ENCODE results near the gene PBRM1. TPM values are rescaled to one million over a fixed set of nuclear protein-coding genes. Genes with fewer than 3 reads are reported as not detected.

PBRM1 gene
- total and polyA plus RNA-seq, 2 donors from 2014 or later, result 4.1 to 56.2 TPM

DNA sequence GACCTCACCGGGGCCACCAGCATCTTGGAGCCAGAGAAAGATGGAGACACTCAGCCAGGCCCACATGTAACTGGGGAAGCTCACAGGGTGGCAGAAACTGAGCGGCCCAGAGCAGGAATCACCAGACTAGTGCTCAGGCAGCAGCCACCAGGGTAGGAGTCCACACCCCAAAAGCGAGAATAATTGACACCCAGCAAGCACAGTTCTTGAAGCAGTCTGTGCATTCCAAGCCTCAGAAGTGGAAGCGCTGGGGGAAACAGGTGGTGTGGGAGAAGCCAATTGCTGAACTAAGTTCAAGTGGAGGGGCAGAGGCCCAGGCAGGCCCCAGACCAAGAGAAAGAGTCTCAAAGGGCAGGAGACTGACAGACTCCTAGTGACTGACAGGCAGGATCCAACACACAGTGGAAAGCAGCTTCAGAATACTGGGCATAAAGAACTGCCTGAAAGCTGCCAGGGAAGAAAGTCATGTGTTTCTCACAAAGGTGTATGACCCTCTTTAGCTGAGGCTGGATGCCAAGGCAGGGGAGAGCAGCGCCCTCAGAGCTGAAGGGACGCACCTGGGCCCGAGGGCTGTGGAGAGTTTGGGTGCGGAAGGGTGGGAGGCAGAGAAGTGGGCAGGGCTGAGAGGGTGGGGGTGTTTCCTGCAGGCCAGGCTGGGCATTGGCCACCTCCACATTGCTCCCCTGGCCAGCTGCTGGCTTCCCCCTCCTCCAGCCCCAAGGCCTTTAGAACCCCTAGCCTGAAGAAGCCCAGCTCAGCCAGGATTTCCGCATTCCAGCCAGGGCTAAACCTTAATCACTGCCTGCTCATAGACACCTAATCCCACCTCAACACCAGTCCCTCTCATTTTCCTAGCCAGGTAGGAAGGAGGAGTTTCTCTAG is 159.8 kb downstream of the PBRM1 start:
- H3K27ac ChIP-seq (ENCODE audit: low read depth in 2 of 2, low read length in 2 of 2), result peak overlapping the region; percentile 87 to 88
- no peaks in the 10 kb centered on the region for H3K27me3 ChIP-seq (ENCODE audit: control insufficient read depth, insufficient read depth, low read length)
- peak in 4 of 5 donors; percentile 17 to 87 (median 32) for DNase-seq
- peaks cover 0 to 2% (median 2%) of the 10 kb centered on the region in 3 donors for H3K36me3 ChIP-seq (ENCODE audit: control insufficient read depth in 2 of 3, insufficient read depth in 3 of 3, low read length in 3 of 3)
- intact Hi-C loops (cut with DNase I), result no loop called here
- no peak for FAIRE-seq
- H3K9ac ChIP-seq (ENCODE audit: low read length in 3 of 3), result peak overlapping the region in 1 of 3 donors; percentile 29
- H3K4me3 ChIP-seq (ENCODE audit: low read length in 3 of 3), result no peak overlapping the region
- H3K4me1 ChIP-seq (ENCODE audit: control insufficient read depth in 2 of 3, insufficient read depth in 2 of 3, low read depth in 1 of 3, low read length in 3 of 3), result peaks cover 0 to 24% (median 5%) of the 10 kb centered on the region in 3 donors
- H3K9me3 ChIP-seq (ENCODE audit: control insufficient read depth in 2 of 3, insufficient read depth in 1 of 3, low read length in 3 of 3), result no peaks in the 10 kb centered on the region
- TF ChIP-seq, protein P1, sequence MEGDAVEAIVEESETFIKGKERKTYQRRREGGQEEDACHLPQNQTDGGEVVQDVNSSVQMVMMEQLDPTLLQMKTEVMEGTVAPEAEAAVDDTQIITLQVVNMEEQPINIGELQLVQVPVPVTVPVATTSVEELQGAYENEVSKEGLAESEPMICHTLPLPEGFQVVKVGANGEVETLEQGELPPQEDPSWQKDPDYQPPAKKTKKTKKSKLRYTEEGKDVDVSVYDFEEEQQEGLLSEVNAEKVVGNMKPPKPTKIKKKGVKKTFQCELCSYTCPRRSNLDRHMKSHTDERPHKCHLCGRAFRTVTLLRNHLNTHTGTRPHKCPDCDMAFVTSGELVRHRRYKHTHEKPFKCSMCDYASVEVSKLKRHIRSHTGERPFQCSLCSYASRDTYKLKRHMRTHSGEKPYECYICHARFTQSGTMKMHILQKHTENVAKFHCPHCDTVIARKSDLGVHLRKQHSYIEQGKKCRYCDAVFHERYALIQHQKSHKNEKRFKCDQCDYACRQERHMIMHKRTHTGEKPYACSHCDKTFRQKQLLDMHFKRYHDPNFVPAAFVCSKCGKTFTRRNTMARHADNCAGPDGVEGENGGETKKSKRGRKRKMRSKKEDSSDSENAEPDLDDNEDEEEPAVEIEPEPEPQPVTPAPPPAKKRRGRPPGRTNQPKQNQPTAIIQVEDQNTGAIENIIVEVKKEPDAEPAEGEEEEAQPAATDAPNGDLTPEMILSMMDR (IDR thresholded peaks at IDR 0.05; ENCODE audit: borderline replicate concordance, extremely low read depth, insufficient read depth), result no peak

DNA sequence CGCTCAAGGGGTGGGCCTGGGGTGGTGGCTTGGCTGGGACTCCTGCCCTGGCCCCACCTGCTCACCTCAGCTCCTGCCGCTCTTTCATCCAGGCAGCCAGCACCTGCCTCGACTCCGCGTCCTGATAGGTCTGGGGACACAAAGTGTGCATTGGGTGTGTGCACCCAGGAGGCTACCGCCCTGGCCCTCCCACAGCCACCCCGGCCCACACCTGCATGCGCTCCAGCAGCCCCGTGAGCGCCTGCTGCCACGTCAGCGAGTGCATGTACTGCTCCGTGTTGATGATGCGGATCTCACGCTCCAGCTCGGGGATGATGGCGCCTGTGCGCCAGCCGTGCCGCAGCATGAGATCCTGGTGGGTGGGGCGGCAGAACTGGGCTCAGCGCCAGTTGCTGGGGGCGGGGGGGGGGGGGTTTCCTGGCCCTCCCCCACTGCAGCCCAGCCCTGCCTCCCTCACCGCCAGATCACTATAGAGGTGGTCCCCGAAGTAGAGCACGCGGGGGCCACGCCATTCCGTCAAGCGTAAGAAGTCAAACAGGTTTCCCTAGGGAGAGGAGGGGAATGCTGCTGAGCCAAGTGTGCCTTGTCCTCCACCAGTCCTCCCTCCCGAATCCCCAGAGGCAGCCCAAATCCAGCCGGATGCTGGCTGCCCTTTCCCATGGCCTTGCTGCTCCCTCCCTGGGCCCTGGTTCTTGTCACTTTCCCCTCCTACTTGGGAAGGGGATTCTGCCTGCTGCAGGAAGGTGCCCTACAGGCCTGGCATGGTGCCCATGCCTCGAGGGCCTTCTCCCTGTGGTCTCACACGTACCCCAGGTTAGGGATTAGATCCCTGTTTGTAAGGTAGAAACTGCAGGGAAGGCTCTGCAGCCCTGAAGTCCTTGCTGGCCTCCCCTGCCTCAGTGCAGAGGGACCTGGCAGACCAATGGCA is 160.7 kb downstream of the PBRM1 start:
- Histone ChIP-seq H3K4me1 (ENCODE audit: control insufficient read depth in 2 of 3, insufficient read depth in 2 of 3, low read depth in 1 of 3, low read length in 3 of 3) (peaks cover 0 to 24% (median 5%) of the 10 kb centered on the region in 3 donors), H3K27me3 (ENCODE audit: control insufficient read depth, insufficient read depth, low read length) (no peaks in the 10 kb centered on the region), H3K27ac (ENCODE audit: low read depth in 2 of 2, low read length in 2 of 2) (peak overlapping the region; percentile 87 to 88), H3K9me3 (ENCODE audit: control insufficient read depth in 2 of 3, insufficient read depth in 1 of 3, low read length in 3 of 3) (no peaks in the 10 kb centered on the region), H3K9ac (ENCODE audit: low read length in 3 of 3) (peak overlapping the region in 1 of 3 donors; percentile 40), H3K36me3 (ENCODE audit: control insufficient read depth in 2 of 3, insufficient read depth in 3 of 3, low read length in 3 of 3) (peaks cover 0 to 2% (median 2%) of the 10 kb centered on the region in 3 donors), H3K4me3 (ENCODE audit: low read length in 3 of 3) (no peak overlapping the region)
- DNase-seq, result peak; percentile 42 to 90 (median 71)
- FAIRE-seq, result no peak
- TF ChIP-seq, protein P1 (IDR thresholded peaks at IDR 0.05; ENCODE audit: borderline replicate concordance, extremely low read depth, insufficient read depth), result no peak
- intact Hi-C loops (cut with DNase I), result no loop called here

DNA sequence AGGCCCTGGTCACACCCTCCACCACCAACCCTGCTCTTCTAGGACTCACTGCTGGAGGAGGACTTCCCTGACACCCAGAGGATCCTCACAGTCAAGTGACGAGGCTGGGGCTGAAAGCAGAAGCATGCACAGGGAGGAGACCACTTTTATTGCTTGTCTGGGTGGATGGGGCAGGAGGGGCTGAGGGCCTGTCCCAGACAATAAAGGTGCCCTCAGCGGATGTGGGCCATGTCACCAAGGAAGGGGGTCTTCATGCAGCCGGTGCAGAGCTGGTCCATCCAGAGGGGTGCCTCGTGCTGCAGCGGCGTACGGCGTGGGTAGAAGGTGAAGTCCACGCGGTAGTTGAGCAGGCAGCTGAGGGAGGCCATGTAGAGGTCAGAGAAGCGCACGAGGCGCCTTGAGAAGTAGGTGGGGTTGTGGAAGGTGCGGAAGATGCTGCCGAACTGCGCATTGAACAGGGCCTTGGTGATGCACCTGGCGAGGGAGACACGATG is 161.4 kb downstream of the PBRM1 start:
- FAIRE-seq (no peak), DNase-seq (peak in 1 of 5 donors; percentile 74)
- Histone ChIP-seq H3K4me1 (ENCODE audit: control insufficient read depth in 2 of 3, insufficient read depth in 2 of 3, low read depth in 1 of 3, low read length in 3 of 3) (peaks cover 0 to 24% (median 5%) of the 10 kb centered on the region in 3 donors), H3K9ac (ENCODE audit: low read length in 3 of 3) (peak overlapping the region in 1 of 3 donors; percentile 40), H3K27me3 (ENCODE audit: control insufficient read depth, insufficient read depth, low read length) (no peaks in the 10 kb centered on the region), H3K9me3 (ENCODE audit: control insufficient read depth in 2 of 3, insufficient read depth in 1 of 3, low read length in 3 of 3) (no peaks in the 10 kb centered on the region), H3K27ac (ENCODE audit: low read depth in 2 of 2, low read length in 2 of 2) (peak overlapping the region; percentile 78 to 88), H3K36me3 (ENCODE audit: control insufficient read depth in 2 of 3, insufficient read depth in 3 of 3, low read length in 3 of 3) (peaks cover 0 to 2% (median 2%) of the 10 kb centered on the region in 3 donors), H3K4me3 (ENCODE audit: low read length in 3 of 3) (no peak overlapping the region)
- TF ChIP-seq, protein P1 (IDR thresholded peaks at IDR 0.05; ENCODE audit: borderline replicate concordance, extremely low read depth, insufficient read depth), result no peak
- intact Hi-C loops (cut with DNase I), result no loop called here

Data from kidney (tissue), 14 donors.